Measurements from ENCODE around the gene TRIM29. TPM values are rescaled to one million over a fixed set of nuclear protein-coding genes. Genes with fewer than 3 reads are reported as not detected.

TRIM29 gene
- total and polyA plus RNA-seq, 2 of the 13 experiments (the other 11 are each of a cell fraction or from before 2014, with no cell fraction given) = 0.86 TPM

DNA sequence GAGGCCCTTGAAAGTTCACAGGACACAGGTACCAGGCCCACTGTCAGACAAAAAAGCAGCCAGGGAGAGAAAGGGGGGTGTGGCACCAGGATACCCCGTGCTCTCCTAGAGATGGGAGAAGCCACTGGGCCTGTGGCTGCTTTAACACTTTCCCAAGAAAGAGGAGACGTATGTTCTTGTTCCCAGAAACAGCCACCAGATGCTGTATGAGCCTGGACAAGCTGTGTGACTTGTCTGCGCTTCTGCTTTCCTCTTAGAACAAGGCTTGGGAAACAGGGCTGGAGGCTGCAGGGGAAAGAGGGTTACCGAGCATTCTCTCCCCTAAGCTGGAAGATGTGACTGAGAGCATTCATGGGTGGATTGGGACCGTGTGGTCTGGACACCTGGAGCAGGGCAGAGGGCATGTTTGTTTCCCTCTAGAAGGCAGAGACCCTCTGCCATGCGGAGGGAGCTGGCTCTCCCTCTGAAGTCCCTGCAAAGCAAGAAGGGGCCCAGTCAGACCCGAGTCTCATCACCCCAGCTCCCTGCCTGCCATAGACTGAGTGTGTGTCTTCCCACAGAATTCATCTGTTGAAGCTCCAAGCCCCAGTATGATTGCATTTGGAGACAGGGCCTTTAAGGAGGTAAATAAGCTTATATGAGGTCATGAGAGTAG lies 74.1 kb downstream of the TRIM29 start:
- Histone ChIP-seq H3K4me1 (ENCODE audit: insufficient read depth, low read length) (no peaks in the 10 kb centered on the region), H3K9ac (ENCODE audit: insufficient read depth, low read depth, low read length) (no peak overlapping the region), H3K27ac (ENCODE audit: extremely low read length, insufficient read depth, low read length) (no peak overlapping the region), H3K9me3 (ENCODE audit: low read length) (no peaks in the 10 kb centered on the region), H3K27me3 (ENCODE audit: control insufficient read depth in 1 of 2, insufficient read depth in 2 of 2, low read length in 2 of 2) (peaks cover 7 to 80% of the 10 kb centered on the region in 2 experiments; a peak in 4 of 5 replicates), H3K79me2 (ENCODE audit: insufficient read depth, low read length) (no peaks in the 10 kb centered on the region), H2AFZ (ENCODE audit: low read length) (no peak overlapping the region), H3K4me3 (replicated peaks in 1 of 3; ENCODE audit: insufficient read depth in 1 of 3, low read depth in 2 of 3, low read length in 3 of 3) (no peak overlapping the region), H3K4me2 (ENCODE audit: low read depth, low read length) (no peak overlapping the region), H3K36me3 (replicated peaks in 1 of 2; ENCODE audit: control insufficient read depth in 1 of 2, insufficient read depth in 2 of 2, low read length in 2 of 2) (no peaks in the 10 kb centered on the region), H4K20me1 (ENCODE audit: insufficient read depth, low read length) (no peaks in the 10 kb centered on the region)
- in situ Hi-C loops (cut with HindIII; ENCODE audit: extremely low pct_ligation_motif_present, low pct_unique_long_range_greater_than_20kb) (no loop called here), intact Hi-C loops (cut with micrococcal nuclease; ENCODE audit: unreplicated experiment) (no loop called here)
- BruUV-seq (replicated peaks) = no TSS peak
- ATAC-seq = no peak
- FAIRE-seq = no peak
- no peak for TF ChIP-seq CHD4 (IDR thresholded peaks at IDR 0.05; ENCODE audit: borderline replicate concordance, low read length)
- TF ChIP-seq TOE1 (CRISPR knock-in tag; IDR thresholded peaks at IDR 0.05) = no peak
- no peak for TF ChIP-seq TEAD3 (CRISPR knock-in tag; optimal IDR thresholded peaks at IDR 0.05; ENCODE audit: borderline replicate concordance)
- TF ChIP-seq PATZ1 (CRISPR knock-in tag; IDR thresholded peaks at IDR 0.05) = no peak
- TF ChIP-seq SNAPC4 (CRISPR knock-in tag; IDR thresholded peaks at IDR 0.05) = no peak
- DNase-seq (ENCODE audit: low spot score) = no peak
- WGBS (ENCODE audit: low lambda C conversion rate) = 15% methylated on average over 6 of the region's 7 CpGs
- CTCF ChIA-PET (ENCODE audit: low intra/inter-chr PET ratio, low total read pairs) = no interaction called here
- POLR2A ChIA-PET = no interaction called here

Measured in HepG2 (cell line).